ENCODE results near the gene VAV1. TPM values are rescaled to one million over a fixed set of nuclear protein-coding genes. Genes with fewer than 3 reads are reported as not detected.

Gene VAV1, protein sequence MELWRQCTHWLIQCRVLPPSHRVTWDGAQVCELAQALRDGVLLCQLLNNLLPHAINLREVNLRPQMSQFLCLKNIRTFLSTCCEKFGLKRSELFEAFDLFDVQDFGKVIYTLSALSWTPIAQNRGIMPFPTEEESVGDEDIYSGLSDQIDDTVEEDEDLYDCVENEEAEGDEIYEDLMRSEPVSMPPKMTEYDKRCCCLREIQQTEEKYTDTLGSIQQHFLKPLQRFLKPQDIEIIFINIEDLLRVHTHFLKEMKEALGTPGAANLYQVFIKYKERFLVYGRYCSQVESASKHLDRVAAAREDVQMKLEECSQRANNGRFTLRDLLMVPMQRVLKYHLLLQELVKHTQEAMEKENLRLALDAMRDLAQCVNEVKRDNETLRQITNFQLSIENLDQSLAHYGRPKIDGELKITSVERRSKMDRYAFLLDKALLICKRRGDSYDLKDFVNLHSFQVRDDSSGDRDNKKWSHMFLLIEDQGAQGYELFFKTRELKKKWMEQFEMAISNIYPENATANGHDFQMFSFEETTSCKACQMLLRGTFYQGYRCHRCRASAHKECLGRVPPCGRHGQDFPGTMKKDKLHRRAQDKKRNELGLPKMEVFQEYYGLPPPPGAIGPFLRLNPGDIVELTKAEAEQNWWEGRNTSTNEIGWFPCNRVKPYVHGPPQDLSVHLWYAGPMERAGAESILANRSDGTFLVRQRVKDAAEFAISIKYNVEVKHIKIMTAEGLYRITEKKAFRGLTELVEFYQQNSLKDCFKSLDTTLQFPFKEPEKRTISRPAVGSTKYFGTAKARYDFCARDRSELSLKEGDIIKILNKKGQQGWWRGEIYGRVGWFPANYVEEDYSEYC
- total RNA-seq: not detected in 2 replicates

DNA sequence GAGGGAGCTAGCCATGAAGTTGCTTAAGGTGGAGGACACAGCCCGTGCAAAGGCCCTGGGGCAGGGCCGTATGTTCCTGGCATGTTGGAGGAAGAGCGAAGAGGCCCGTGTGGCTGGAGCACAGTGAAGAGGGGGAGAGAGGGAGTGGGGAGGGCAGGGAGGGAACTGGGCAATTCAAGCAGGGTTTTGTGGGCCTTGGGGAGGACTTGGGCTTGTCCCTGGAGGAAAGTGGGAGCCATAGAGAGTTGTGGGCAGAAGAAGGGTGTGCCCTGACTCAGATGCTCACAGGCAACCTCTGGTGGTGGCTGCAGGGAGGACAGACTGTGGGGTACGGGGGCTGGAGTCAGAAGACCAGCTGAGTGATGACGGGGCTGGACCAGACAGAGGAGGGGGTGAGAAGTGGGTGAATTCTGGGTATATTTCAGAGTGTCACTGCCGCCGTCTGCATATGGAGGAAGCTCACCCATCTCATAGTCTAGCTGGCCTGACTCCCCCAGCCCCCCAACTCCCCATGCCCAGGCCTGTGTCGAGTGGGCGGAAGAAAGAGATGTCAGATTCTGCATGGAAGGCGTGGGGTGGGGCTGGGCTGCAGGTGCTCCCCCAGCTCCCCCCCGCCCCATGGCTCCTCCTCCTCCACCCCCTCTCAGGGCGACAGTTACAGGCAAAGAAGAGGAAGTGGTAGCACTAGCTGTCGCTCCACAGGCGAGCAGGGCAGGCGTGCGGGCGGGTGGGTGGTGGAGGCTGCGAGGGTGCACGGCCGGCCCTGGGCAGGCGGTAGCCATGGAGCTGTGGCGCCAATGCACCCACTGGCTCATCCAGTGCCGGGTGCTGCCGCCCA lies at the start of gene VAV1:
Gene VAV1 (plus strand): TSS at position 681 of the 838 bp plus-strand sequence. CDS start 100 bp downstream, at position 781.

DNA sequence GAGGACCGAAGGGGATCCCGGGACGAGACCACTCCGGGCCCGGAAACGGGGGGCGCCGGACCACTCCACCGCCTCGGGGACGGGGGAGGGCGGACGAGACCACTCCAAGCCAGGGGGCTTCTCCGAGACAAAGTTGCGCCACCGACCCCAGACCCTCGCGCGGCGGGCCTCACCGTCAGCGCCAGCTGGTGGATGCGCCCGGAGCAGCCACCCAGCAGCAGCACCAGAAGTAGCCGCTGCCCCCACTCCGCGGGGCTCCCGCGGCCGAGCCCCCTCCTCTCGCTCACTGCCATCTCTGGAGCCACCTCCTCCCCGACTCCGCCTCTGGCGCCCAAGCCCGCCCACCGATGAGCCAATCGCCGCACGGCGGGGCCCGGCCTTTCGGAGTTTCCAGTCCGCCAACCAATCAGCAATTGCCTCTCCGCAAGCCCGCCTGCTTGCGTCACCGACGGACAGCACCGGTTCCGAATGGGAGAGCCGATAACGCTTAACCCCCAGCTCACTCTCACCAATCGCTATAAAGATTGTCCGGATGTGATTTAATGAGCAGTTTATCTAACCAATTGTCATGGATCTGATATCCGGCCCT lies 35.1 kb upstream of the VAV1 start, which contains the start of gene GPR108:
Gene GPR108 (minus strand): TSS at position 297 of the 589 bp plus-strand sequence. CDS start 4 bp downstream, at position 293.

DNA sequence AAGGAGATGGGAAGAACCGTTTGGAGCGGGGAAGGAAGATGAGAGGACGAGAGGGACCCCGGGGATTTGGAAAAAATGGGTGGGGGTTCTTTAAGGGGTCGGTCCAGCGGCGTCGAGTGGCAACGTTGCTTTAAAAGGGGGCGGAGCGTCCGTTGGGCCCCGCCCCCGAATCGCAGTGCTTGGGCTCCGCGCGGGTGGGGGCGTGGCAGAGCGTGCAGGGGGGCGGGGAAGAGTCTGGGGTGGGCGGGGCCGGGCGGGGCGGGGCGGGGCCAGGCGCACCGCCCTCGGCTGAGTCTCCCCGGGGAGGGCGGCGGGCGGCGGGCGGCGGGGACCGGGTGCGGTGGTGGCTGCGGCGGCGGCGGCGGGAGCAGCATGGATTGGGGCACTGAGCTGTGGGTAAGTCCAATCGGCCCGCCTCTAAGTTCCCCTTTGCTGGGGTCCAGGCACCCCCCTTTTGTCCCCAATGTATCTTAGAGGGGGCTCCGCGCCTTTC lies 33.1 kb upstream of the VAV1 start, which contains the start of gene TRIP10:
Gene TRIP10 (plus strand): TSS at position 291 of the 493 bp plus-strand sequence. CDS start 82 bp downstream, at position 373.

DNA sequence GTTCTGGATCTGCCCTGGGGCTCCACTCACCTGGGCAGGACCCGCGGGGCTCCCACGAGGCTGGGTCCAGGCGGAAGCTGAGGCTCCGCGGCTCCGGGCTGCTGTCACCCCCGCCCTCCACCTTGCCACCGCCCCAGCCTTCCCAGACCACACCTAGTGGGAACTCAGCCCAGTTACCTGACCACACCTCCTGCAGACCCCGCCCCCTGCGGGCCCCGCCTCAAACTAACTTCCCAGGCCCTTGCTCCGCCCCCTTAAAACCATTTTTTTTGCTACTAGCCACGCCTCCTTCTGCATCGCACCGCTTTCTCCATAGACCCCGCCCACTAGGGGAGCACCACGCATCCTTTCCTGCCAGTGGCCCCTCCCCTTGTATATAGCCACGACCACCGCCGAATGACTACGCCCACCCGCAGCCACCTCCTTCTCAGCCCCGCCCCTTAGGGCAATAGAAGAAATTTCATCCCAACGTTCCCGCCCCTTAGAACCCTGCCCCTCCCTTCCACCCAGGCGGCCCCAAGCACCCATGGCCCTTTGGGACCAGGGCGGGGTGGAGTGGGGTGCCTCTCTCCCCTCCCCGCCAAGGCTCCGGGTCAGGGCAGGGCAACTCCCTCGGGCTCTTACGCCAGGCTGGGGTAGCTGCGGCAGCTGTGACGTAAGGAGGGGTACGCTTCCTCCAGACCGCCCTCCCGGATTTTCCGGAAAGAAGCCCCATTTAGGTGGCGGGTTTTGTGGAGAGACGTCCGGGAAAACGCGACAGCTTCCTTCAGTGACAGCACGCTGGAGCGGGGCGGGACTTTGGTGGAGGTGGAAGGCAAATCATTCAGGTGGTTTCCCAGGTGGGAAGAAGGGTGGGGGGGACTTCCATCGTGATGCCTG lies 4.9 kb upstream of the VAV1 start, which contains the start of gene SH2D3A:
Gene SH2D3A (minus strand): TSS at position 79 of the 879 bp plus-strand sequence. CDS start 3,687 bp downstream, outside the sequence.

GRCh38 chr19:6887316-6887715 lies 114.8 kb downstream of the VAV1 start, which contains the start of gene ADGRE1:
ADGRE1 (plus strand) TSS chr19:6887579; CDS start chr19:6887609, 30 bp downstream.

Other genes starting within 250 kb of the VAV1 start
- gene TNFSF9, start 241.7 kb upstream of the VAV1 start, total RNA-seq: 0.32 and 0.69 TPM in 2 replicates
- 0.25 TPM in 1 of 2 replicates, not detected in the other for gene CD70, start 181.6 kb upstream of the VAV1 start, total RNA-seq
- gene TNFSF14, start 102.5 kb upstream of the VAV1 start, total RNA-seq: not detected in 2 replicates
- under 0.01 and 4.5 TPM in 2 replicates for gene C3, start 52.1 kb upstream of the VAV1 start, total RNA-seq
- 39.7 and 59.5 TPM in 2 replicates for gene GPR108, start 35.1 kb upstream of the VAV1 start, total RNA-seq
- 30.5 and 35.8 TPM in 2 replicates for gene TRIP10, start 33.0 kb upstream of the VAV1 start, total RNA-seq
- 0.32 and 2.0 TPM in 2 replicates for gene SH2D3A, start 5.3 kb upstream of the VAV1 start, total RNA-seq
- gene ADGRE1, start 114.9 kb downstream of the VAV1 start, total RNA-seq: not detected in 2 replicates
- gene MBD3L2B, start 248.7 kb downstream of the VAV1 start, total RNA-seq: 0.16 TPM in 1 of 2 replicates, not detected in the other